HCT116 (cell line): ENCODE measurements around the gene ODF4.

Experiments used
- EZH2 ChIP-seq: fragments of 200-600 bp; sonication (generic); IDR thresholded peaks from 2 replicates; pipeline ENCODE4 v1.6.1; 2017; ENCODE audit warnings: antibody characterized with exemption, mixed run types
- EZH2phosphoT487 ChIP-seq: fragments of 200-600 bp; IDR thresholded peaks from 2 replicates; pipeline ENCODE4 v1.6.1; 2018; ENCODE audit warnings: antibody characterized with exemption, borderline replicate concordance
- SIN3A ChIP-seq: IDR thresholded peaks from 2 replicates; pipeline ENCODE4 v1.6.1; 2012; ENCODE audit warnings: low read depth
- ZFX ChIP-seq: fragments of 450-650 bp; IDR thresholded peaks from 2 replicates; pipeline ENCODE4 v1.6.1; 2017
- TF ChIP-seq, protein P1 (sequence below), 3 experiments: fragments of 200-600 bp in 1 of 3; sonication (generic) in 1 of 3; IDR thresholded peaks in 2 of 3; conservative IDR thresholded peaks in 1 of 3; 2 replicates each; pipeline ENCODE4 v1.5.1; 2012 to 2017; ENCODE audit warnings: low read depth in 2 of 3, low read length in 2 of 3, antibody characterized with exemption in 1 of 3, borderline replicate concordance in 1 of 3, control low read depth in 1 of 3, mild to moderate bottlenecking in 1 of 3, mixed read lengths in 1 of 3, mixed run types in 1 of 3, moderate library complexity in 1 of 3; ENCODE audit not compliant: insufficient read depth in 1 of 3
- TF ChIP-seq, protein P2 (sequence below): IDR thresholded peaks from 2 replicates; pipeline ENCODE4 v1.6.1; 2012; ENCODE audit warnings: low read depth
- TF ChIP-seq, protein P3 (sequence below): IDR thresholded peaks from 2 replicates; pipeline ENCODE4 v1.6.1; 2012

DNA sequence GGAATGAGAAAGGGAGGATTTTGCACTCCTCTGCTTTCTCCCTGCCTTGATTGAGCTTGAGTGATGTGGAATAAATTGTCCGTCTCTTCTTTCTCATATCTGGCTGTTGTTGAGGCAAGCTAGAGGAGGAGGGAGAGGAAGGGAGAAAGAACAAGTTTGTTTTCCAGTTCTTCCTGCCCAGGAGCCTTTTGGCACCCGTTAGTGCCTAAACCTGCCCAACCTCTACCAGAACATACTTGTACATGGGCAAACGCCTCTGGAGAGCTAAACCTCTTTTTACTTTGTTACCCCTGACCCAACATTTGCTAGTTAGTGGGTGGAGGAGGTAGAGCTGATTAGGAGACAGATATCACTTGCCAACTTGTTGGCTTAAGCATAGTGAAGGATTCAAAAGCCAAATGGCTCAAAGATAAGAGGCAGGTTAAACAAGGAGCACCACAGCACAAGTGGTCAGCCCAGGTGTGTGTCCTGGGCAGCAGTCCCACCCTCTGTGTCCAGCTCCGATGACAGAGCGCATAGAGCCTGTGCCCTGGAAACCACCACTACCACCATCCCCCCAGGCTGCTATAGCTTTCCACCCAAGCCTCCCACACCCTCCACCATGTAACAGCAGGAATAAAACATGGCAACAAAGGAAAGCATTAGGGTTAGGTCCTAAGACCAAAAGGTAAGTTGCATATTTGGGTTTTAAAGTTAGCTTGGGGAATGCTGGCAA, 6.5 kb downstream of the ODF4 start:
- TF ChIP-seq, protein P1, sequence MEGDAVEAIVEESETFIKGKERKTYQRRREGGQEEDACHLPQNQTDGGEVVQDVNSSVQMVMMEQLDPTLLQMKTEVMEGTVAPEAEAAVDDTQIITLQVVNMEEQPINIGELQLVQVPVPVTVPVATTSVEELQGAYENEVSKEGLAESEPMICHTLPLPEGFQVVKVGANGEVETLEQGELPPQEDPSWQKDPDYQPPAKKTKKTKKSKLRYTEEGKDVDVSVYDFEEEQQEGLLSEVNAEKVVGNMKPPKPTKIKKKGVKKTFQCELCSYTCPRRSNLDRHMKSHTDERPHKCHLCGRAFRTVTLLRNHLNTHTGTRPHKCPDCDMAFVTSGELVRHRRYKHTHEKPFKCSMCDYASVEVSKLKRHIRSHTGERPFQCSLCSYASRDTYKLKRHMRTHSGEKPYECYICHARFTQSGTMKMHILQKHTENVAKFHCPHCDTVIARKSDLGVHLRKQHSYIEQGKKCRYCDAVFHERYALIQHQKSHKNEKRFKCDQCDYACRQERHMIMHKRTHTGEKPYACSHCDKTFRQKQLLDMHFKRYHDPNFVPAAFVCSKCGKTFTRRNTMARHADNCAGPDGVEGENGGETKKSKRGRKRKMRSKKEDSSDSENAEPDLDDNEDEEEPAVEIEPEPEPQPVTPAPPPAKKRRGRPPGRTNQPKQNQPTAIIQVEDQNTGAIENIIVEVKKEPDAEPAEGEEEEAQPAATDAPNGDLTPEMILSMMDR (IDR thresholded peaks at IDR 0.05 in 2 of 3, conservative IDR thresholded peaks at IDR 0.05 in 1 of 3; ENCODE audit: borderline replicate concordance in 1 of 3, insufficient read depth in 1 of 3, low read depth in 2 of 3, low read length in 2 of 3), result no peak
- TF ChIP-seq EZH2phosphoT487 (no peak), ZFX (no peak), SIN3A (no peak), EZH2 (no peak)
- TF ChIP-seq, protein P2, sequence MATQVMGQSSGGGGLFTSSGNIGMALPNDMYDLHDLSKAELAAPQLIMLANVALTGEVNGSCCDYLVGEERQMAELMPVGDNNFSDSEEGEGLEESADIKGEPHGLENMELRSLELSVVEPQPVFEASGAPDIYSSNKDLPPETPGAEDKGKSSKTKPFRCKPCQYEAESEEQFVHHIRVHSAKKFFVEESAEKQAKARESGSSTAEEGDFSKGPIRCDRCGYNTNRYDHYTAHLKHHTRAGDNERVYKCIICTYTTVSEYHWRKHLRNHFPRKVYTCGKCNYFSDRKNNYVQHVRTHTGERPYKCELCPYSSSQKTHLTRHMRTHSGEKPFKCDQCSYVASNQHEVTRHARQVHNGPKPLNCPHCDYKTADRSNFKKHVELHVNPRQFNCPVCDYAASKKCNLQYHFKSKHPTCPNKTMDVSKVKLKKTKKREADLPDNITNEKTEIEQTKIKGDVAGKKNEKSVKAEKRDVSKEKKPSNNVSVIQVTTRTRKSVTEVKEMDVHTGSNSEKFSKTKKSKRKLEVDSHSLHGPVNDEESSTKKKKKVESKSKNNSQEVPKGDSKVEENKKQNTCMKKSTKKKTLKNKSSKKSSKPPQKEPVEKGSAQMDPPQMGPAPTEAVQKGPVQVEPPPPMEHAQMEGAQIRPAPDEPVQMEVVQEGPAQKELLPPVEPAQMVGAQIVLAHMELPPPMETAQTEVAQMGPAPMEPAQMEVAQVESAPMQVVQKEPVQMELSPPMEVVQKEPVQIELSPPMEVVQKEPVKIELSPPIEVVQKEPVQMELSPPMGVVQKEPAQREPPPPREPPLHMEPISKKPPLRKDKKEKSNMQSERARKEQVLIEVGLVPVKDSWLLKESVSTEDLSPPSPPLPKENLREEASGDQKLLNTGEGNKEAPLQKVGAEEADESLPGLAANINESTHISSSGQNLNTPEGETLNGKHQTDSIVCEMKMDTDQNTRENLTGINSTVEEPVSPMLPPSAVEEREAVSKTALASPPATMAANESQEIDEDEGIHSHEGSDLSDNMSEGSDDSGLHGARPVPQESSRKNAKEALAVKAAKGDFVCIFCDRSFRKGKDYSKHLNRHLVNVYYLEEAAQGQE, result no peak
- TF ChIP-seq, protein P3, sequence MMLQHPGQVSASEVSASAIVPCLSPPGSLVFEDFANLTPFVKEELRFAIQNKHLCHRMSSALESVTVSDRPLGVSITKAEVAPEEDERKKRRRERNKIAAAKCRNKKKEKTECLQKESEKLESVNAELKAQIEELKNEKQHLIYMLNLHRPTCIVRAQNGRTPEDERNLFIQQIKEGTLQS, result no peak
